NT2/D1 (cell line): ENCODE results near the gene LCP2.

Experiments
- DNase-seq: peaks from one replicate; pipeline ENCODE4 v3.0.0-alpha.2; 2011; ENCODE audit warnings: low read depth, low spot score
- H3K27me3 ChIP-seq: 2 replicates; pipeline ENCODE4 v1.6.0; 2011; ENCODE audit warnings: mild to moderate bottlenecking; ENCODE audit not compliant: insufficient read length, insufficient read depth
- H3K36me3 ChIP-seq: 2 replicates; pipeline ENCODE4 v1.6.1; 2011; ENCODE audit warnings: mild to moderate bottlenecking, low read length, mixed read lengths; ENCODE audit not compliant: insufficient read depth, insufficient read length
- H3K4me1 ChIP-seq: 2 replicates; pipeline ENCODE4 v1.5.1; 2011; ENCODE audit not compliant: insufficient read depth, insufficient read length
- H3K4me3 ChIP-seq: 2 replicates; pipeline ENCODE4 v1.5.1; 2011; ENCODE audit warnings: low read depth; ENCODE audit not compliant: insufficient read length
- H3K9ac ChIP-seq: 2 replicates; pipeline ENCODE4 v1.6.0; 2011; ENCODE audit warnings: low read depth; ENCODE audit not compliant: insufficient read length
- H3K9me3 ChIP-seq: 2 replicates; pipeline ENCODE4 v1.5.1; 2011; ENCODE audit warnings: mild to moderate bottlenecking, low read length; ENCODE audit not compliant: insufficient read depth
- SUZ12 ChIP-seq: IDR thresholded peaks from 2 replicates; pipeline ENCODE4 v1.6.1; 2011; ENCODE audit not compliant: insufficient read length, insufficient read depth; ENCODE audit errors: extremely low read depth
- YY1 ChIP-seq: IDR thresholded peaks from 2 replicates; pipeline ENCODE4 v1.6.1; 2011; ENCODE audit not compliant: insufficient read length, insufficient read depth
- ZNF274 ChIP-seq: IDR thresholded peaks from 2 replicates; pipeline ENCODE4 v1.6.1; 2011; ENCODE audit warnings: mild to moderate bottlenecking, low read depth, low read length

The LCP2 gene

DNA sequence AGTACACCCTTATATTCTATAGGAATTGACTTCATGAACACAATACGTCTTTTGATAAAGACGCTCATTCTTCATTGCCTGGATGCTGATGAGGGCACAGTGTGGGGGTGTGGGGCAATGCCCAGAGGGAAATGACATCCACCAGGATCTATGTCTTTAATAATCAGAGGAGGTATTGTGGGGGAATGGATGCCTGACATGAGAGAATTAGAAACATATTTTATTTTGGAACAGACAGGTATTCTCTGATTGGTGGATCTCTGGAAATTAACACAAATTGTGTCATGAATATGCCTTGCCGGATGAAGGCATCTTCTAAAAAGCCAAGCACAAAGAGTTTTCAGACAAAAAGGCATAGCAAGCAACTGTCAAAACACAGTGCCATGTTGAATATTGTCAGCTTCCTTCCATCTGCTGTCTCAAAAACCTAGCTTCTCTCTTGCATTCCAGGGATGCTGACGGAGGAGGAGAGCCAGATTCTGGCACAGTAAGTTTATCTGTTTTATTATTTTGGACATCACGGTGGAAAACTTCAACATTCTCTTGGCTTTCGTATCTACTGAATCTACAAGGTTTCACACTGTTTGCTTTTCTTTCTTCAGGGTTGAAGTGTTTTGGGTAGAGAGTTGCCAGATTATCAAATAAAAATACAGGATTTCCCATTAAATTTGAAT, 68.7 kb downstream of the LCP2 start:
- no peak for DNase-seq
- Histone ChIP-seq H3K4me1 (no peaks in the 10 kb centered on the region), H3K27me3 (no peaks in the 10 kb centered on the region), H3K4me3 (no peak overlapping the region), H3K36me3 (no peaks in the 10 kb centered on the region), H3K9ac (no peak overlapping the region), H3K9me3 (no peaks in the 10 kb centered on the region; the same call in 1 of the 2 replicates)
- no peak for TF ChIP-seq SUZ12
- no peak for TF ChIP-seq ZNF274
- no peak for TF ChIP-seq YY1

DNA sequence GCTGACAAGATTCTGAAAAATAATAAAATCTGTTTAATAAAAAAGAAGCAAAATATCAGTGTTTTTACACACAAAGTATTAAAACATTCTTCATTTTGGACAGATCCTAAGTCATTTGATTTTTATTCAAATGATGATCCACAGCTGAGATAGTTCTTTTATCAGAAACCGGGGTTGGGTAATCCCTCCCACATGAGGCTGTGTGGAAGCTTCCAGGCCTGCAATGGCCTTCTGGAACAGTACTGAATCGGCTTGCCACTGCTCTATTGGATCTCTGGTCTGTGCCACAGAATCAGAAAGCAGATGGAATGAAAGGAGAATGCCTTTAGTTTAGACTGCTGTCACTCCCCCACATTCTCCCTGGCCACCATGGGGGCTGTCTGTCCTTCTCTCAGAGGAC, 70.9 kb downstream of the LCP2 start:
- DNase-seq: no peak
- TF ChIP-seq ZNF274 (no peak), SUZ12 (no peak), YY1 (no peak)
- no peaks in the 10 kb centered on the region for H3K27me3 ChIP-seq
- H3K9ac ChIP-seq: no peak overlapping the region
- no peak overlapping the region for H3K4me3 ChIP-seq
- H3K36me3 ChIP-seq: no peaks in the 10 kb centered on the region
- H3K9me3 ChIP-seq: no peaks in the 10 kb centered on the region
- no peaks in the 10 kb centered on the region for H3K4me1 ChIP-seq

DNA sequence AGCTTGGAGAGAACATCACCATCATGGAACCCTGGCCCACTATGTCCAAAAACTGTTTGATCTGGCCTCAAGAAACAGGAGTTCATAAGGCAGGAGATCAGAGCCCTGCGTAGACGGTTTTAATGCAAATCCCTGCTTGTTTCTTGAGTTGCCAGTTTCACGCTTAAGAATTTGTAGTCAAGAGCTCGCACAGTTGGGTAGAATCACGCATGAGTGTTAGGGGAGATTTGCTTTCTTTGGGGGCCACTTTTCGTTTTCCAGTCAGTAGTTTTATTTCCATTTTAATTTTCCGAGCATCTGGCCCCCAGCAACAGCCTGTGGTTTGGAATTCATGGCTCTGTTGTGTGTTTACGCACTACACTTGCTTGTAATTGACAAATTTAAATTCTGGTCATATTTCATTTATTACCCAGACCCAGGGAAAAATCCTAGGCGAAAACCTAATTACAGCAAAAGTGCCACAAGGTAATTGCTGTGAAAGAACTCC, 71.4 kb downstream of the LCP2 start:
- H3K4me3 ChIP-seq: no peak overlapping the region
- no peak for DNase-seq
- H3K36me3 ChIP-seq: no peaks in the 10 kb centered on the region
- H3K9ac ChIP-seq: no peak overlapping the region
- H3K4me1 ChIP-seq: no peaks in the 10 kb centered on the region
- no peaks in the 10 kb centered on the region for H3K27me3 ChIP-seq
- no peaks in the 10 kb centered on the region for H3K9me3 ChIP-seq
- TF ChIP-seq SUZ12: no peak
- no peak for TF ChIP-seq ZNF274
- TF ChIP-seq YY1: no peak

DNA sequence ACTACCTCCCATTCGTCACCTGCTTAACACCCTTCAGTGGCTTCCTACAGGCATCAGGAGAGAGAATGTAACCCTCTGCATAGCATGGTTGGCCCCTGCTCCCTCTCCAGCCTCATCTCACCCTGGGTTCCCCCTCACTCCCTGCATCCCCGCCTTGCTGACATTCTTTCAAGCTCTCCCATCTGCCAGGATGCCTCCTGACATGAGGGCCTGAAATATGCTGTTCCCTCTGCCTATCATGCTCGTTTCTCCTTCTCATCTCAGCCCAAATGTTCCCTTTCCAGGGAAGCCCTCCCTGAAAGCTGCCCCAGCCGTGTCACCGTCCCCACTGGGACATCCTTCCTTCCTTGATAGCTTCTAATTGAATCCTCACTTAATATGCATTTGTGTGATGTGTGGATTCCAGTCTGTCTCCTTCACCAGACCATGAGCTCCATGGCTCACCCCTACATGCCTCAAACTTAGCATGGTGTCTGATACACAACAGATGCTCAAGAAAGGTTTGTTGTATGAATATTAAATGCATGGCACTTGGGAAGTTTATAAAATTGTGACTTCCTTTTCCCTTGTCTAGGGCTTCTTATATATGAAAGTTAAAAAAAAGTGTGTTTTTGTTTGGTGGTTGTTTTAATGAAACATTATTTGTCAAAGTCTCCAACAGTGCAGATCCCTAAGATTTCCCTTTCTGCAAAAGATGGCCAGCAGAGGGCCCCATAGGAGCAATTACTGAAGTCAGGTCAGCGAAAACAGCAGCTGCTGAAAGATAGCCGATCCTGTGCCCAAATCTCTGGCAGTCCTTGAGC, 72.0 kb downstream of the LCP2 start:
- H3K27me3 ChIP-seq: no peaks in the 10 kb centered on the region
- H3K4me1 ChIP-seq: no peaks in the 10 kb centered on the region
- H3K4me3 ChIP-seq: no peak overlapping the region
- no peak for TF ChIP-seq SUZ12
- no peak for TF ChIP-seq YY1
- no peak for TF ChIP-seq ZNF274
- H3K9me3 ChIP-seq: no peaks in the 10 kb centered on the region
- H3K9ac ChIP-seq: no peak overlapping the region
- no peaks in the 10 kb centered on the region for H3K36me3 ChIP-seq
- DNase-seq: peak; percentile 64

DNA sequence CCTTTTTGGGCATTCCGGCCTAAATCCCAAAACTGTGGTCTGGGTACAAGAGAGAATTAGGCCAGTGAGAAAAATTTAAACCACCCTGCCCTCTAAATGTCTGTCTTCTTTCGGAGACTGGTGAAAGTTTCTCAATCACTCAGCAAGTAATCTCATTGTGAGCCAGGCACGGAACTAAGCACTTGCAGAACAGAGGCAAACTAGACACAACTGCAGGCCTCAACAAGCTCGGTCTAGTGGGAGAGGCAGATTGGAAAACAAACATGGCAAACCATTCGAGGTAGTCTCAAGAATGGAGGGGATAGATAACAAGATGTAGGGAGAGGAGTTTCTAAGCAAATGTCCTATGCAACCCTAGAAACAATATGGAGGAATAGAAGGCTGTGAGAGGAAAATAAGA, 73.7 kb downstream of the LCP2 start:
- TF ChIP-seq SUZ12 (no peak), ZNF274 (no peak)

DNA sequence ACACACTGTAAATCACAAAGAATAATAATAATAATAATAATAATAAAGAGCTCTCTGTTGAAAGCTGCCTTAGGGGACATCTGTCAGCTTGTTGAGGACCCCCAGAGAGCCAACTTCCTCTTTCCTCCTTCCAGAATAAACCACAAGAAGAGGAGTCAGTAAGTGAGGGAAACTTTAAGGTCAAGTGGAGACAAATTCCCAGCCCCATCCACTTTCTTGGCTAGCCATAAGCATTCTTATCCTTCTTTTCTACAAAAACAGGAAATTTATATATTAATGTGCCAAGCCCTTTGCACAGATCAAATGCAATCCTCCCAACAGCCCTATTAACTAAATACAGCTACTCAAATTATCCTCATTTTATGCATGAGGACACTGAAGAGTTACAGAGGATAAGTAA, 74.2 kb downstream of the LCP2 start:
- no peak for DNase-seq
- Histone ChIP-seq H3K4me3 (no peak overlapping the region), H3K9me3 (no peaks in the 10 kb centered on the region), H3K36me3 (no peaks in the 10 kb centered on the region), H3K9ac (no peak overlapping the region), H3K4me1 (no peaks in the 10 kb centered on the region), H3K27me3 (no peaks in the 10 kb centered on the region)
- TF ChIP-seq ZNF274 (no peak), SUZ12 (no peak), YY1 (no peak)

More for the DNA sequence above, 73.7 kb downstream of the LCP2 start:
- H3K4me3 ChIP-seq: no peak overlapping the region
- H3K9me3 ChIP-seq: no peaks in the 10 kb centered on the region
- H3K36me3 ChIP-seq: no peaks in the 10 kb centered on the region
- H3K4me1 ChIP-seq: no peaks in the 10 kb centered on the region
- no peaks in the 10 kb centered on the region for H3K27me3 ChIP-seq
- no peak overlapping the region for H3K9ac ChIP-seq
- DNase-seq: no peak

DNA sequence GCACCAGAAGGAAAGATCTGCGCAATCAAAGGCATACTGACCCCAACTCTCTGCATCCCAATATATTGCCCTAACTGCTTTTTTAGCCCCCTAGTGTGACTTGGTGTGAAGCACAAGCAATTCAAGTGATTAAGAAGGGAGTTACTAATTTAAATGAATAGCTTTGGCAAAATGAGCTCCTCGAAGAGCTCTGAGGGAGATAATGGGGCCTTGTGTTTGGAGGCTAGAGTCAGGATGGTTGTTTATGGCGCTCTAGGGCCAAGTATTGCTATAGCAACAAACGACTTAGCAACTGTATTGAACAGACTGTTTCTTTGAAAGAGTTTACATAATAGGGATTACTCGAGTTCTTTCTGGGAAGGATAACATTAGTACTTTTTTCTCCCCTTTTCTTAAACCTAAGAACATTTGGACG, 76.2 kb downstream of the LCP2 start:
- no peak for TF ChIP-seq ZNF274
- TF ChIP-seq SUZ12: no peak
- TF ChIP-seq YY1: no peak
- Histone ChIP-seq H3K4me1 (no peaks in the 10 kb centered on the region), H3K27me3 (no peaks in the 10 kb centered on the region), H3K9ac (no peak overlapping the region), H3K36me3 (no peaks in the 10 kb centered on the region), H3K4me3 (no peak overlapping the region), H3K9me3 (no peaks in the 10 kb centered on the region)
- peak; percentile 68 for DNase-seq
